LHCN-M2 (cell line): Measurements from ENCODE around the gene RNF32. TPM values are rescaled to one million over a fixed set of nuclear protein-coding genes. Genes with fewer than 3 reads are reported as not detected.
A peak's percentile ranks its signal among the peaks of the same experiment; 100 is the strongest.
"Not testable (repeated sequence)": the region's sequence is repeated elsewhere in the genome, so short reads cannot be mapped to it uniquely, and the experiment has no call there.

Experiments used
- DNase-seq: peaks from one replicate; pipeline ENCODE4 v3.0.0-alpha.2; 2012; ENCODE audit warnings: low read depth
- total RNA-seq: library from RNA; depleted of rRNA; stranded (reverse); fragments of >200 nt; gene quantifications from 2 replicates; pipeline ENCODE4 v1.2.3, GENCODE V29; 2014

Gene RNF32
- total RNA-seq, 1 experiment from 2014 or later, result 4.1 TPM

GRCh38 chr7:156640949-156641485 is 443 bp downstream of the RNF32 start:
- DNase-seq, result peak; percentile 61

- DNase-seq, result no peak
These were observed 1.9 kb downstream of the RNF32 start for GRCh38 chr7:156642306-156643045.

DNA sequence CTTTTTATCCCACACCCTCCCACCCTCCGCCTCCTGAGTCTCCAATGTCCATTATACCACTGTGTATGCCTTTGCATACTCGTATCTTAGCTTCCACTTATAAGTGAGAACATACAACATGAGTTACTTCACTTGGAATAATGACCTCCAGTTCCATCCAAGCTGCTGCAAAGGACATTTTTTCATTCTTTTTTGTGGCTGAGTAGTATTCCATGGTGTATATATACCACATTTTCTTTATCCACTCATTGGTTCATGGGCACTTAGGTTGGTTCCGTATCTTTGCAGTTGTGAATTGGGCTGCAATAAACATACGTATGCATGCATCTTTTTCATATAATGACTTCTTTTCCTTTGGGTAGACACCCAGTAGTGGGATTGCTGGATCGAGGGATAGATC is 6.8 kb downstream of the RNF32 start:
- not testable (repeated sequence) for DNase-seq

GRCh38 chr7:156650042-156650441 is 9.5 kb downstream of the RNF32 start:
- DNase-seq, result peak; percentile 39

GRCh38 chr7:156651474-156651873 is 10.9 kb downstream of the RNF32 start:
- DNase-seq, result peak; percentile 61

- DNase-seq, result peak; percentile 59
These were observed 12.5 kb downstream of the RNF32 start for GRCh38 chr7:156652886-156653568.

DNA sequence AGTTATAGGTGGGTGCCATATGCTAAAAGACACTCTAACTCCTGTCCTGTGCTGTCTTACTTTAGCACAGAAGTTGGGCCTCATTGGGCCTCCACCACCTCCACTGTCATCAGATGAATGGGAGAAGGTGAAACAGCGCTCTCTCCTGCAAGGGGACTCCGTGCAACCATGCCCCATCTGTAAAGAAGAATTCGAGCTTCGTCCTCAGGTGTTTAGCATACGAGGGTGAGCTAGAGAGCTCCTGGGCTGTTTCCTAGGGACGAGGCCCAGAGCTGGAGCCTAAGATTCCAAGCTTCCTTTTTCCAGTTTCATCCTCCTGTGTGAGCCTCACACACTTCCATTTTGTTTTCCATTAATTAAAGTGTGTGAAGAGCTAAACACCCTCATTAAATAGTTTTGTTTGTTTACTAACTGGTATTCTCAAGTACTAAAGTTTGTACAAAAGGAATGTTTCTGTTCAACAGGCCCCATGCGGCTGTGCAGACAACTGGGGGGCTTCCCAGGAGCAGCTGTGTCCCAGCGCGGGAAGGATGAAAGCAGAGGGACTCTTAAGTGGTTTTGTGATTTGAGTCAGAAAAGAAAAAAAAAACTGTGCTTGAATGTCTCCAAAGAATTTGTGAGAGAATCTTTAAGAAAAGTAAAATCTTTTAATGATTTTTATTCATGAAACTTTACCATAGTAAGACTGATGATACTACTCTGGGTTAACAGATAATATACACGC is 14.1 kb downstream of the RNF32 start:
- no peak for DNase-seq

DNA sequence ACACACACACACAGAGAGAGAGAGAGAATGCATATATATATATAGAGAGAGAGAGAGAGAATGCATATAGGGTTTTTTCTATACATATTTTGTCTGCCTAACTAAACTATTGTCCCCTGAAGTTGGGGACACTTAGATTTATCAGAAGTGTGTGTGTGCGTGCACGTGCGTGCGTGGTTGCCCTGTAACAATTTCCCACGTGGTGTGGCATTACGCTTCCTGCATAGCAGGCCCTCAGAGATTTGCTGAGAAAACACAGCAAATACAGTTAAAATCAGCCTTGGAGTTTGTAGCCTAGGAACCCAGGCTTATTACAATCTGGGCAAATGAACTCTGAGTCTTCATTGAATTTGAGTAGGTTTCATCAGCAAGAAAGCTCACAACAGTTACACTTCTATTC is 14.7 kb downstream of the RNF32 start:
- no peak for DNase-seq

- no peak for DNase-seq
These were observed 15.4 kb downstream of the RNF32 start for GRCh38 chr7:156655983-156656382.

DNA sequence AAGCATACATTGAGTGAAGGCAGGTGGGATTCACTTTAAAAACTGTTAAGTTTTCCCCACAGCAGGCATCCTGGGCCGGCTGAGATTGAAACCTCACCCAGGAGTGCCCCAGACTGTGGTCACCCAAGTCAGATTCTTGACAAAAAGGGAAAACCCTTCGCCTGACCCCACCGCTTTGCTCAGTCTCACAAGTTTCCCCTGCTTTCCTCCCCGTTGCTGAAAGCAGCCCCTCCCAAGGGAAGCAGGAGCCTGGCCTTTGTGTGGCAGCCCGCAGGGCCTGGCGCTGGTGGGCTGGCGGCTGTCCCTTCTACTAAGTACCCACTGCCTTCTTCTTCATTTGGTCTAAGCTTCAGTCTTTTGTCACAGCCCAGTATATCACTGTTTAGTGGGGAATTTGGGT is 16.0 kb downstream of the RNF32 start:
- no peak for DNase-seq

DNA sequence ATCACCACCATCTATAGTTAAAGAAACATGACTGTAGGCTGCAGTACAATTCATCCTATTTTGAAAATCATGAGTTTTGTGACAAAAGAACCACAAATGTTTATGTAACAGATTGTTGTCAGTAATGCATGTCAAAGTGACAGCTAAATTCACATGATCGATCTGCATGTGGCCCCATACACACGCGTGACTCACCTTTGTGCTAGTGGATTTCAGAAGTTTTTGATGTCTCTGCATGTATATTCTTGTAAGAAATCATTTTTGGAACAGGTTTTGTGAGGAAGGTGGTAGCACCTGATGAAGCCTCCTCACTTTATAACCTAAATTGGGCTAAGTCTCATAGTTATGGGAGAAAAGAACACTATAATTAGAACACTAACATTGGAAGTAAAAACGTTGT is 17.1 kb downstream of the RNF32 start:
- no peak for DNase-seq

DNA sequence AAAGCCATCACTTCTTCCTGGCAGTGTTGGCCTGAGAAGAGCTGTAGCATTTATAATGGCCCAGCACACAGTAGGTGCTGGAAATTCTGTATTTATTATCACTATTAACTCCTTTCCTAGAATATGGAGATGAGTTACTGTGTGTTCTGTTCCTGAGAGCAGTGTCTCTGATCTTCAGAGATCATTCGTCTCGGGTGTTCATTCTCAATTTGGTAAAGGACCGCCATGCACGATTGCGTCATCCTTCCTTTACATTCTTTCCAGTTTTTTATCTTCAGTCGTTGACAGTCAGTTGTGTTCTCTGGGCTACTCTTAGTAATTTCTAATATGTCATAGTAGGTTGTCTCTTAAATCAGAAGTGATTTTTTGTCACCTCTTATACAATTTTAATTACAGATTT is 18.6 kb downstream of the RNF32 start:
- no peak for DNase-seq

- peak; percentile 17 for DNase-seq
These were observed 19.4 kb downstream of the RNF32 start for GRCh38 chr7:156659961-156660360.

- no peak for DNase-seq
These were observed 21.1 kb downstream of the RNF32 start for GRCh38 chr7:156661637-156662036.

DNA sequence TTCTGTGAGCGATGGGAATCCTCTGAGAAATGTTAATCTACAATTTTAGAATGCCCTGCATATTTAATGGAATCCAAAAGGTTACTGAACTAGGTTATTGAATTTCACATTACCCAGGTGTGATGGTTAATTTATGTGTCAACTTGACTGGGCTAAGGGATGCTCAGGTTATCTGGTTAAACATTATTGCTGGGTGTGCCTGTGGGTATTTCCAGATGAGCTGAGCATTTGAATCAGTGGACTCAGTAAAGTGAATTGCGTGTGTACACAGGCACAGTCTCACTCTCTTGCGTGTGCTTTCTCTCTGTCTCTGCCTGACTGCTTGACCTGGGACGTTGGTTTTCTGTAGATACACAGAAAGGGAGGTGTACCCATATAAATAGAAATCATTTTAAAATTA is 21.7 kb downstream of the RNF32 start:
- no peak for DNase-seq

DNA sequence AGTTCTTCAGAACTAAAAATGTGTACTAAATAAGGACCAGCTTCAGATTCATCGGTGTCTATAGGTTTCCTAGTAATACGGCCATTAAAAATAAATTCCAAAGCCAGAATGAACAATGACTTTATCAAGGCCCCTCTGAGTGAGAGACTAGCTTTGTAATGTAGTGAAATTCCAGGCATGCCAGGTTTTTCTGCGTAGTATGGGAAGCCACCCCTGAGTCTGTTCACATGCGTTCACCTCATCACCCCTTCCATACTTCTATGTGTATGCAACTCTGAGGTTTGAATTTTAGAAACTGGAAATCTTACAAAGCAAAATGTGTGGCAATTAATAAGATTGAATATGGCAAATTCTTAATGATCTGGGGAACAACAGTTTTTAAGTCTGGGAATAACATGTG is 24.5 kb downstream of the RNF32 start:
- DNase-seq, result no peak

DNA sequence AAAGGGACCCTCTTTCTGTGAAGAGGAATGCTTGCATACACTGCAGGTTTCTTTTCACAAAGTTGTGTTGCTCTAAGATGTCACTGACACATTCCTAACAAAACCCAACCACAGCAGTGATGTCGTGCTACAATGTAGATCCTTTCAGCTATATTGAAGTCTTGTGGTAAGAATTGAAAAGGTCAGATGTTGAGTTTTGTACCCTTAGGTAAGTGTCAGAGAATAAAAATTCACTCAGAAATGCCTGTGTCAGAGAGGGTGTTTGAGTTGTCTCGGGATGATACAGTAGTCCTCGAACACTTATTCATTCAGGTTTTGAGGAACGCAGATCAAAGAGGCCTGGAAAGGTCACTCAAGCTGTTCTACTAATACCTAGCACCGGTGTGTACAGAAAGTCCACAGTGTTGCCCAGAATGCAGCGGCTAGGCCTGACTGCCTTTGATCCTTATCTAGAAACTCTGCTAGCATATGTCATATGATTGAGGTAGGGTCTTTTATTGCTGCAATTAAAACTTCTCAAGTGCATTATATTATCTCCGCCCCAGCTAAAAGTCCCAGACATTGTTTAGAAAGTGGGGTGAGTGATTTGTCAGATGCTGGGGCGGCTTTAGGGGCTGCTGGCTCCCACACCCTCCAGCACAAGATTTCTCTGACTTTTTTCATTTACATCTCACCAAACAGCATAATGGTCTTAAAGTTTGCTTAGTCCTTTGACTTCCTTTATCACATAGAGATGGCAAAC is 26.0 kb downstream of the RNF32 start:
- no peak for DNase-seq

DNA sequence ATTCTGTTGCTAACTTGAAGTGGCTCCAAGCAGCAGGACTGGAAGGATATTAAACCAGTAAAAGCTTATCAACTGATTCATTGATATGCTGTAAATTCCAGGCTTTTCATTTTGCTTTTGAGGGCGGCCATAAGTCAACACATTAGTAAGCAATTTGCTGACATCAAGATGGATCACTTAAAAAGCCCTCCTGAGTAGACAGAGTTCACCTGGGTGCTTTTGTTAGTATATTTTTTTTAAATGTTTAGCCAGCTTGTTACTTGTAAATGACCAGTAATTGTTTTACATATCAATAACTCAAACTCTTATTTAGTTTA is 26.5 kb downstream of the RNF32 start:
- no peak for DNase-seq

GRCh38 chr7:156668130-156668741 is 27.7 kb downstream of the RNF32 start:
- DNase-seq, result no peak

DNA sequence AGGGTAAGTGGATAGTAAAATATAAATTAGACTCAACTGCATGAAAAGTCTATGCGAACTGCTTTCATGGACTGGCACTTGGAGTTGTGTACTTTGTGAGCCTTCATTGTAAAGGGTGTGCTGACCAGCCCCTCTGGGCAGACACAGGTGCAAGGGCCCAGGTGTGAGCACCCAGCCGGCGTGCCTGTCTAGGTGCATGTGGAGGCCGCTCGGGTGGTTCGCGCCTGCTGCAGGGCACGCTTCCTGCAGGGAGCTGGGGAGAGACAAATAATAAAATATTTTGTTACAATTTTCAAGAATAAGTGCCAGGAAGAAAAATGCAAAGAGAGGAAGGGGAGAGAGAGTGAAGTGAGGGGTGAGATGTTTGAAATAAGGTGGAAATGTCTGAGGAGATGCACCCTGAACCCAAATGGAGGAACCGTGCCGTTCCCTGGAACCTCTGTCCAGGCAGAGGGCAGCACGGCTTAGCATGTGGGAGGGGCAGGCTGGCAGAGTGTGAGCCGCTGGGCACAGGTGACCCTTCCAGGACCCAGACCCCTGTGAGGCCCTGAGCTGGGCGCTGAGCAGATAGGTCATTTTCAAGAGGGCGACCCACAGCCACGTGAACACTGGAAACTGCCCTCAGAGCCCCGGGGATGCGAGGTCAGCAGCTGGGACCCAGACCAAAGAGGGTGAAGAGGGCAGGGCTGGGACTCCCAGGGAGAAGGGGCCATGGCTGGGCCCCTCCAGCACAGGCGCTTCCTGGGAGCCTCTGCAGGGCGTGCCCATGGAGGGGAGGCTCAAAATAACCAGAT is 28.7 kb downstream of the RNF32 start:
- DNase-seq, result no peak

DNA sequence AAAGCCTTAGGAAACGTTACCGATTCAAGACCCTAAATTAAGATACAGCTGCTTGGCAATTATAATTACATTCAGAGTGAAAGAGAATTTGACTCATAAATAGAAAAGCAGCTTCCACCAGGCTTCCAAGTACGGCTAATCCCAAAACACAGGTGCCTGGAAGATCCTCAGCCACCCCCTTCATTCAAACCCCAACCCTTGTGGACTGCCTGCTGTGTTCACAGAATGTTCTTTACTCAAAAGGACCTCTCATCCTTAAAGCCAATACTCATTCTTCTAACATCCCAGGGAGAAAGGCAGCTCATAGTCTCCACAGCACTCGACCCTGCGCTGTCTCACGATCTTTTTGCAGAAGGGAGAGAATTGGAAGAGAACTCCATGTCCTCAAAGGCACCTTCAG is 32.9 kb downstream of the RNF32 start:
- DNase-seq, result peak; percentile 48
